Gastroesophageal sphincter (tissue), 3 donors: ENCODE results near the gene DCDC2.

Experiments used
- CTCF ChIP-seq, 4 experiments: fragments of 200-600 bp in 2 of 4; fragments of 450-650 bp in 2 of 4; sonication (generic) in 1 of 4; IDR thresholded peaks; one replicate each; pipeline ENCODE4 v1.5.1; 2017 to 2019; ENCODE audit warnings: antibody characterized with exemption in 4 of 4, mild to moderate bottlenecking in 2 of 4, moderate library complexity in 2 of 4
- EP300 ChIP-seq: sonication (generic); formaldehyde crosslinking; IDR thresholded peaks from one replicate; pipeline ENCODE4 v1.6.1; 2017; ENCODE audit warnings: antibody characterized with exemption, mild to moderate bottlenecking
- POLR2A ChIP-seq, 2 donors: fragments of 450-650 bp; IDR thresholded peaks; one replicate each; pipeline ENCODE4 v1.6.1; 2017; ENCODE audit warnings: antibody characterized with exemption in 2 of 2, mild to moderate bottlenecking in 2 of 2, moderate library complexity in 1 of 2

GRCh38 chr6:24401458-24401857, 43.6 kb upstream of the DCDC2 start:
- TF ChIP-seq CTCF (IDR thresholded peaks at IDR 0.05) (no peak), POLR2A (IDR thresholded peaks at IDR 0.05) (no peak), EP300 (no peak)
